ENCODE measurements around the gene CADM4.

GRCh38 chr19:43605875-43606568, 33.6 kb downstream of the CADM4 start:
- TF ChIP-seq CTCF (IDR thresholded peaks at IDR 0.05) (no peak), POLR2AphosphoS5 (IDR thresholded peaks at IDR 0.05) (no peak), POLR2A (IDR thresholded peaks at IDR 0.05) (no peak)

All from breast epithelium (tissue), 3 donors.